SK-N-SH (cell line): ENCODE data around the gene MUC5AC. TPM values are rescaled to one million over a fixed set of nuclear protein-coding genes. Genes with fewer than 3 reads are reported as not detected.
"Not testable (repeated sequence)": the region's sequence is repeated elsewhere in the genome, so short reads cannot be mapped to it uniquely, and the experiment has no call there.

Experiments used
- CTCF ChIA-PET: fragments of 300-600, 350-600 bp; formaldehyde crosslinking; extraction: SDS; loops from one replicate; lab custom pipeline; 2021; lab: Yijun Ruan, JAX
- POLR2A ChIA-PET: fragments of 350-600 bp; sonication (Branson Sonifier 250); formaldehyde crosslinking; extraction: SDS; loops from one replicate; lab custom pipeline; 2020; ENCODE audit warnings: antibody characterized with exemption, inconsistent platforms; lab: Yijun Ruan, JAX
- DNase-seq: peaks from one replicate; pipeline ENCODE4 v3.0.0; 2012
- H2AFZ ChIP-seq: fragments of 200-600 bp; sonication (generic); 2 replicates; pipeline ENCODE4 v1.8.1; 2016; ENCODE audit warnings: antibody characterized with exemption, mild to moderate bottlenecking, low read depth
- H3F3A ChIP-seq: fragments of 200-600 bp; sonication (generic); replicated peaks from 2 replicates; pipeline ENCODE3; 2016; ENCODE audit warnings: antibody characterized with exemption, mild to moderate bottlenecking; ENCODE audit not compliant: insufficient read depth
- H3K27ac ChIP-seq, 2 experiments: fragments of 200-500 bp in 1 of 2; fragments of 200-600 bp in 1 of 2; sonication (Bioruptor generic) in 1 of 2; sonication (generic), shearing (Covaris generic) in 1 of 2; 2 replicates each; pipeline versions ENCODE4 v1.5.1 to v1.6.1; 2014 to 2016; ENCODE audit warnings: low read depth in 2 of 2, inconsistent platforms in 1 of 2, low read length in 1 of 2, mild to moderate bottlenecking in 1 of 2, mixed read lengths in 1 of 2
- H3K27me3 ChIP-seq: fragments of 200-600 bp; sonication (generic), shearing (Covaris generic); 2 replicates; pipeline ENCODE4 v1.6.1; 2016; ENCODE audit warnings: mixed run types; ENCODE audit not compliant: insufficient read depth
- H3K36me3 ChIP-seq, 2 experiments: fragments of 200-500 bp in 1 of 2; fragments of 200-600 bp in 1 of 2; sonication (Bioruptor generic) in 1 of 2; sonication (generic) in 1 of 2; replicated peaks in 1 of 2; 2 replicates each; pipeline versions ENCODE3 to v1.5.1; 2014 to 2016; ENCODE audit warnings: low read length in 1 of 2, mild to moderate bottlenecking in 1 of 2; ENCODE audit not compliant: insufficient read depth in 2 of 2, control insufficient read depth in 1 of 2
- H3K4me1 ChIP-seq, 2 experiments: fragments of 200-500 bp in 1 of 2; fragments of 200-600 bp in 1 of 2; sonication (Bioruptor generic) in 1 of 2; sonication (generic), shearing (Covaris generic) in 1 of 2; 2 replicates each; pipeline versions ENCODE4 v1.5.1 to v1.6.1; 2014 to 2016; ENCODE audit warnings: low read depth in 1 of 2, low read length in 1 of 2, mixed run types in 1 of 2; ENCODE audit not compliant: insufficient read depth in 2 of 2, control insufficient read depth in 1 of 2
- H3K4me2 ChIP-seq: fragments of 200-600 bp; sonication (generic), shearing (Covaris generic); 2 replicates; pipeline ENCODE4 v1.6.1; 2017; ENCODE audit warnings: mixed run types
- H3K4me3 ChIP-seq, 2 experiments: fragments of 200-500 bp in 1 of 2; fragments of 200-600 bp in 1 of 2; sonication (Bioruptor generic) in 1 of 2; sonication (generic), shearing (Covaris generic) in 1 of 2; 2 replicates each; pipeline versions ENCODE4 v1.5.1 to v1.8.1; 2014 to 2016; ENCODE audit warnings: low read depth in 2 of 2, inconsistent platforms in 1 of 2, low read length in 1 of 2, mild to moderate bottlenecking in 1 of 2, mixed read lengths in 1 of 2, moderate library complexity in 1 of 2
- H3K79me2 ChIP-seq: fragments of 200-600 bp; sonication (generic); 2 replicates; pipeline ENCODE4 v1.8.1; 2017; ENCODE audit warnings: mild to moderate bottlenecking; ENCODE audit not compliant: insufficient read depth
- H3K9ac ChIP-seq: fragments of 200-600 bp; sonication (generic); 2 replicates; pipeline ENCODE4 v1.6.1; 2017; ENCODE audit warnings: mixed run types
- H3K9me2 ChIP-seq: fragments of 200-600 bp; sonication (generic); 2 replicates; pipeline ENCODE4 v1.6.1; 2017; ENCODE audit warnings: mixed run types
- H3K9me3 ChIP-seq: fragments of 200-600 bp; sonication (generic); 2 replicates; pipeline ENCODE4 v1.6.1; 2017; ENCODE audit warnings: mixed run types, mild to moderate bottlenecking, moderate library complexity
- H4K20me1 ChIP-seq: fragments of 200-600 bp; sonication (generic); 2 replicates; pipeline ENCODE4 v1.6.1; 2017; ENCODE audit warnings: mild to moderate bottlenecking, mixed run types; ENCODE audit not compliant: insufficient read depth
- WGBS: methylation state at CpG from one replicate; pipeline ENCODE4 v1.1.6; 2017; ENCODE audit warnings: low lambda C conversion rate; 5-methylcytosine and 5-hydroxymethylcytosine counted together
- polyA plus RNA-seq, 3 experiments: library from polyadenylated mRNA; depleted of rRNA; stranded (reverse); fragments of >200 nt; gene quantifications; 2 replicates each; pipeline ENCODE4 v1.2.3, GENCODE V29; 2012

MUC5AC gene
- polyA plus RNA-seq, 1 of the 3 experiments (the other 2 are of a cell fraction): not detected

- H3K4me1 ChIP-seq, H3K79me2 ChIP-seq, H2AFZ ChIP-seq, CTCF ChIA-PET, H3K36me3 ChIP-seq, H3K4me2 ChIP-seq, H3F3A ChIP-seq, H3K27me3 ChIP-seq, H3K4me3 ChIP-seq, H3K27ac ChIP-seq, H4K20me1 ChIP-seq, H3K9me3 ChIP-seq, H3K9ac ChIP-seq, POLR2A ChIA-PET, DNase-seq, H3K9me2 ChIP-seq: not testable (repeated sequence)
- 77% methylated on average over 11 of the region's 14 CpGs for WGBS
These were observed 89.3 kb downstream of the MUC5AC start for GRCh38 chr11:1247026-1247425.

GRCh38 chr11:1248951-1249350 is 91.2 kb downstream of the MUC5AC start:
- H4K20me1 ChIP-seq, POLR2A ChIA-PET: not testable (repeated sequence)

GRCh38 chr11:1250411-1250810 is 92.7 kb downstream of the MUC5AC start:
- H3K9me2 ChIP-seq, H3K36me3 ChIP-seq, H3K9me3 ChIP-seq, CTCF ChIA-PET, H3K9ac ChIP-seq, DNase-seq, H3K4me1 ChIP-seq, H3K4me2 ChIP-seq, H3F3A ChIP-seq, POLR2A ChIA-PET, H2AFZ ChIP-seq, H3K27ac ChIP-seq, H4K20me1 ChIP-seq, H3K27me3 ChIP-seq, H3K79me2 ChIP-seq, H3K4me3 ChIP-seq: not testable (repeated sequence)
- 34% methylated on average over 4 of the region's 12 CpGs for WGBS

More at GRCh38 chr11:1248951-1249350, 91.2 kb downstream of the MUC5AC start:
- H3K36me3 ChIP-seq, H3K27me3 ChIP-seq, H3K4me1 ChIP-seq, H3K79me2 ChIP-seq, H3K4me3 ChIP-seq, H3F3A ChIP-seq, DNase-seq, H3K4me2 ChIP-seq, H3K27ac ChIP-seq, H2AFZ ChIP-seq, H3K9me3 ChIP-seq, CTCF ChIA-PET, H3K9ac ChIP-seq, H3K9me2 ChIP-seq: not testable (repeated sequence)
- 71% methylated on average over 6 of the region's 18 CpGs for whole genome bisulfite sequencing

Other genes with a start within 250 kb of the MUC5AC start
- gene CHID1, start 247.1 kb upstream of the MUC5AC start, polyA plus RNA-seq (2012; rRNA removed): 194 and 231 TPM in 2 replicates
- 36.3 and 42.7 TPM in 2 replicates for gene AP2A2, start 232.1 kb upstream of the MUC5AC start, polyA plus RNA-seq (2012; rRNA removed)
- gene MUC6, start 121.2 kb upstream of the MUC5AC start, polyA plus RNA-seq (2012; rRNA removed): not detected in 2 replicates
- not detected in 2 replicates for gene MUC2, start 83.1 kb upstream of the MUC5AC start, polyA plus RNA-seq (2012; rRNA removed)
- not detected in 2 replicates for gene MUC5B, start 65.1 kb downstream of the MUC5AC start, polyA plus RNA-seq (2012; rRNA removed)
- 42.6 and 55.4 TPM in 2 replicates for gene TOLLIP, start 151.7 kb downstream of the MUC5AC start, polyA plus RNA-seq (2012; rRNA removed)
- 0.64 and 0.80 TPM in 2 replicates for gene BRSK2, start 232.0 kb downstream of the MUC5AC start, polyA plus RNA-seq (2012; rRNA removed)